GM19324 (cell line): ENCODE measurements around the gene CIT.

Source experiments
- ATAC-seq: cut with Tn5 transposase; IDR thresholded peaks from one replicate; pipeline ENCODE4 v1.9.1; 2021; ENCODE audit warnings: mild to moderate bottlenecking, moderate library complexity; ENCODE audit not compliant: unreplicated experiment, low FRiP score

Gene CIT

GRCh38 chr12:119864591-119864990 lies 12.5 kb downstream of the CIT start:
- ATAC-seq, result no peak

DNA sequence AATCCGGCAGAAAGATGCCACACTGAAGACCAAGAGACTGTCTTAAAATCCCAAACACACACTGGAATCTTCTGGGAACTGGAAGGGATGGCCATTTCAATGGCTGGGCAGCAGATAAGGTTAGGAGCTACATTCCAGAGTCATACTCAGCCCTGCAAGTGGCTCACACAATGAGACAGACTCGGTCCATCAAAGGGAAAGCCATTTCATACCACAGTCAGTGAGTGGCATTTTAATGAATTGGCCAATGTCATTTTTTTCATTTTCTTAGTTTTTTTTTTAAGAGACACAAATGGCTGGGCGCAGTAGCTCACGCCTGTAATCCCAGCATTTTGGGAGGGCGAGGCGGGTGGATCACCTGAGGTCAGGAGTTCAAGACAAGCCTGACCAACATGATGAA lies 17.9 kb downstream of the CIT start:
- ATAC-seq, result no peak

DNA sequence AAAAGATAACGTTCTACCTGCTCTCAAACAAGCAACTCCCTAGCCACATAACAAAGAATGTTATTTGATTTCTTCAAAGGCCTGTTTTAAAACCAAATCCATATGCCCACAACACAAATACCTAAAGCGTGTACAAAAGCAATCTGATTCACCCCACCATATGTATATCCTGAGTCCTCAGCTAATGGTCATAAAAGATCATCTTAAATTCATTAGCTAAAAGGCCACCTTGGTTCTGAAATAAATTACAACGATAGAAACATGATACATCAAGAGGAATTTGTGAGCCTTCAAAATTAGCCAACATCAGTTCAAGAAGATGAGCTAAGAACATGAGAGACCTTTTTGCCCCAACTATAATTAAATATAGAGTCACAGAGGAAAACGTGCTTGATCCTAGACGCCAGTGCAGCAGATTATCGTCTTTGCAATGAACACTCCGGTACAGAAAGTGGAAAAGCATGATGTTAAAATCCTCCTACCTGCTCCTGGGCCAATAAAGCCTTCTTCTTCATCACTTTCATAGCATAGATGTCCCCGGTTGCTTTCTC lies 20.0 kb downstream of the CIT start:
- ATAC-seq, result no peak

- ATAC-seq, result no peak
These were observed 26.8 kb downstream of the CIT start for GRCh38 chr12:119850330-119850729.

GRCh38 chr12:119843100-119843499 lies 34.0 kb downstream of the CIT start:
- ATAC-seq, result no peak

- no peak for ATAC-seq
These were observed 34.7 kb downstream of the CIT start for GRCh38 chr12:119842380-119842779.

- no peak for ATAC-seq
These were observed 35.5 kb downstream of the CIT start for GRCh38 chr12:119841433-119842210.

- no peak for ATAC-seq
These were observed 36.5 kb downstream of the CIT start for GRCh38 chr12:119840582-119840981.

- ATAC-seq, result no peak
These were observed 37.0 kb downstream of the CIT start for GRCh38 chr12:119840168-119840567.

GRCh38 chr12:119838826-119839600 lies 38.1 kb downstream of the CIT start:
- no peak for ATAC-seq

DNA sequence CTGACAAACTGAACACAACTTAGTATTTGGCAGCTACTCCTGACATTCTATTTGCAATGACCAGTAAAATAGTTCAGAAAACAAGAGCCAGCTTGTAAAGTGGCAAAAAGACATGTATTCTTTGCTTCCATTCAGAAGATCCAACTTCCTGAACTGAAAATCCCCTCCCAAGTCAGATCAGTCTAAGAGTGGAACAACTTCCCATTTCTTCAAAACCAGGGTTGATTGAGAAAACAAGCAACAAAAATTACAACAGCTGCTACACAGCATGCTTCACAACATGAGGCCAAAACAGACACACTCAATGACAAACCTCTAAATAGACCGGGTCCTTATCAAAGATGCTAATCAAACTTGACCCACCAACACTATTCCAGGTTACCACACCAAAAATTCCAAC lies 40.3 kb downstream of the CIT start:
- ATAC-seq, result no peak

GRCh38 chr12:119835068-119835467 lies 42.1 kb downstream of the CIT start:
- no peak for ATAC-seq

DNA sequence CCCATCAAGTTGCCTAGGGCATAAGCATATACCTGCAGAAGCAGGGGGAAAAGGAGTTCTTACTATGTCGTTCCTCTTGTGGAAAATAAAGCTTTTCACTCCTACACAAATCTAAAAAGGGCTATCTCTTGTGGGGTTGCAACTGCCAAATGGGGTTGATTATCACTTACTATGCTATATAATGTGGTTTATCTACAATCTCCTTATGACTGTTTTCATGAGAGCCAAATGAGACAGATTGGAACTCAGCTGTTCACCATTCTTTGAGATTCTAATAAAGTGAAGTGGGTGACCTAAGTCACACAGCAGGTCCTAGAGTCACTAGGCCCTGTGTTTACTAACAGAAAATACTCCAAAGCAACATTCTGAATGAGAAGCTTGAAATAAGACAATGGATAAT lies 47.7 kb downstream of the CIT start:
- no peak for ATAC-seq

DNA sequence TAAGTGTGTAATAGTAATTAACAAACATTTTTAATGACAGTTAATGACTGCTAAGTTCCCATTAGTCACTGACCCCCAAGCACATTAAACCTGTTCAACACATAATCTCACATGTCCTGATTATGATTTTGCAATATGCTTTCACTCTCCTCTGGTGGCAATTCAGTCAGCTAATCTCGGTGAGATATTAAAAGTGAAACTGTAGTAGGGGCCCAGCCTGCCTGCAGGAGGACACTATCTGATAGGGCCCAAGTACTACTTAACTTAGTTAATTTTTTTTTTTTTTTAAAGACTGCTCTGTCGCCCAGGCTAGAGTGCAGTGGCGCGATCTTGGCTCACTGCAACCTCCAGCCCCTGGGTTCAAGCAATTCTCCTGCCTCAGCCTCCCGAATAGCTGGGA lies 48.8 kb downstream of the CIT start:
- no peak for ATAC-seq

GRCh38 chr12:119827760-119828159 lies 49.4 kb downstream of the CIT start:
- no peak for ATAC-seq

DNA sequence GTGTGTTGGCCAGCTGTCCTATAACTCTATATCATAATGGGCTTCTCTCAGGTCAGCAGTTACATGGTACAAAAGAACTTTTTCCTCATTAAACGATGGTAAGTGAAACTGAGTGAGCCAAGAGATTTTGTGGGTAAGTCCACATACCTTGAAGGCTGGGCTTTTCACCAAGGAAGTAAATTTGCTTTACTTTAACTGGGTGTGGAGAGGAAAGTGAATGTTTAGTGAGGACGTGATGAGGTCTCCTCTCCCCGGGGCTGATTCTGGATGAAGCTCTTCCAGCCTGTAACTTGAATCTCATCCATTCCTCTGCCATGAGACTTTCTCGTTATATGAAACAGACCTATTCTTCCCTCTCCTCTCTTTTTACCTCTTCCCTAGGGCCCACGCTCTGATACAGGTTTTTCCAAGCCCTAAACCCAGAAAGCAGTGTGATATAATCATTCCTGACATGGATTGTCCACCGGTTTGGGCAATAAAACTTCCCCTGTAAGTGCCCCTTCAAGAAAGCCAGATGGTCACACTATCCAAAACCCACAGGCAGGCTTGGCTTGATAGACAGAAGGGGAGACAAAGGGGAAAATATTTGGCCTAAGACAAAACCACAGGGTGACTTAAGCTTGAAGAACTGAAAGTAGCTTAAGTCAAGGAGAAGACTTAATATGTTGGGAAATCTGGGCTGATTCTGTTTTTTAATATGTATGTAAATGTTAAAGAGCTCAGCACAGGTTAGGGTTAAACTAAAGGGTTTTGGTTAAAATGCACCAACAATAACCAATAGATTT lies 50.3 kb downstream of the CIT start:
- ATAC-seq, result no peak

GRCh38 chr12:119825262-119825661 lies 51.9 kb downstream of the CIT start:
- ATAC-seq, result no peak

- no peak for ATAC-seq
These were observed 55.1 kb downstream of the CIT start for GRCh38 chr12:119822046-119822445.

GRCh38 chr12:119819322-119819721 lies 57.8 kb downstream of the CIT start:
- ATAC-seq, result no peak

- no peak for ATAC-seq
These were observed 59.4 kb downstream of the CIT start for GRCh38 chr12:119817546-119818343.
